HG03457 (cell line): Measurements from ENCODE around the gene PRICKLE4.

Experiments
- ATAC-seq: cut with Tn5 transposase; IDR thresholded peaks from one replicate; pipeline ENCODE4 v1.9.1; 2021; ENCODE audit warnings: moderate number of reproducible peaks; ENCODE audit not compliant: unreplicated experiment

PRICKLE4 gene, protein sequence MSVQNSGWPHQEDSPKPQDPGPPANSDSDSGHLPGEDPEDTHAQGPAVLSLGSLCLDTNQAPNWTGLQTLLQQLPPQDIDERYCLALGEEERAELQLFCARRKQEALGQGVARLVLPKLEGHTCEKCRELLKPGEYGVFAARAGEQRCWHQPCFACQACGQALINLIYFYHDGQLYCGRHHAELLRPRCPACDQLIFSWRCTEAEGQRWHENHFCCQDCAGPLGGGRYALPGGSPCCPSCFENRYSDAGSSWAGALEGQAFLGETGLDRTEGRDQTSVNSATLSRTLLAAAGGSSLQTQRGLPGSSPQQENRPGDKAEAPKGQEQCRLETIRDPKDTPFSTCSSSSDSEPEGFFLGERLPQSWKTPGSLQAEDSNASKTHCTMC

DNA sequence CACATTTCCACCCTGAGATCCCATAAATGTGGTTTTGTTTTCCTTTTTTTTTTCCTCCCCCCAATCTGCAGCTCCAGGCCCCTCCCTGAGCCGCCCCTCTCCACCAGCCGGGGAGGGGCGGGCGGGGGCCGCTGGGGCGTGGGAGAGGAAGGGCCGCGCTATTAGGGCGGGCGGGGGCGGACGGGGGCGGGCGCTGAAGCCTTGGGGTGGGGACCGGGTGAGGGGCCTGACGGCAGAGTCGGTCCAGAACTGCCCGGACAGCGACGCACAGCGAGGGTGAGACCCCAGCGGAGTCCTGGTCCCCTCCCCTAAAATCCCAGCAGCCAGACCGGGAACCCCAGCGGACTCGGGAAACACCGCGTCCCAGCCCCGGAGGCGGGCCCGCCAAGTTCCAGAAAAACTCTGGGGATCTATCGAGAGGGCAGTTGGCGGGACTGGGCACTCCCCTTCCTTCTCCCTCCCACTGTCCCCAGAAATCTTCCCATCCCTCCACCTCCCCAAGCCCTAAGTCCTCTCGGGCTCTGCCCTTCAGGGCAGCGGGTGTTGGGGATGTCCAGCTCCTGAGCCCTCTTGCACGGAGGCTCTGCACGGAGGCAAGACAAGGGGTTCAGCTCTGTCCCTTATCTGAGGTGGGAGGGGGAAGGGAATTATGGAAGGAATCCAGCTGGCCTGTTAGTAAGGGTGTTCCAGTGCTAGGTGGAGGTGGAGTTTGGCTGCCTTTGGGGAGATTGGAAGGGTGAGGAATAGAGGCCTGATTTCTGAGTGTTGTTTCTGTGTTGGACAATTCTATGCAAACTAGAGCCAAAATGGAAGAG, at the start of gene PRICKLE4:
Gene PRICKLE4, plus strand, starts transcription at position 232 of the 815 bp plus-strand sequence. CDS start 2,692 bp downstream, outside the sequence.
- no peak for ATAC-seq

DNA sequence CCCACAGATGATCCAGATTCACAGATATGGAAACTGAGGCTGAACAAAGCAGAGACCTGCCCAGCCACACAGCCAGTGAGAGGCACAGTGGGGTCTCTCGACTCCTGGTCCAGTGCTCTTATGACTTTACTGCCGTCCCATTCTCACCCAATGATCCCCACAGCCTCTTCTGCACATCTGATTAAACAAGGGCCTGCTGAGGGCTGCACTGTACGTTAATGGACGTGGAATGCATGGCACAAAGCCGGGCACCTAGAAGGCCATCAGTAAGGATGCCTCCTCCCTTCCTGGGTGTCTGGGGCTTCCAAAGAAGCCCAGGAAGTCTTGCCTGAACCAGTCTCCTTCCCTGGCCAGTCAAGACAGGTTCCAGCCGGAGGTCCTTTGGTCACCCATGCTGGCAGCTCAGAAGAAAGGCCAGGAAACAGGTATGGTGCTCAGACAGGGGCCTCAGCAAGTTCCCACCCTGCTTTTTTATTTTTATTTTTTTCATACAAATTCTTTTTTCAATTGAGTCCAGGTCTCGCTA, 49.0 kb upstream of the PRICKLE4 start:
- no peak for ATAC-seq

DNA sequence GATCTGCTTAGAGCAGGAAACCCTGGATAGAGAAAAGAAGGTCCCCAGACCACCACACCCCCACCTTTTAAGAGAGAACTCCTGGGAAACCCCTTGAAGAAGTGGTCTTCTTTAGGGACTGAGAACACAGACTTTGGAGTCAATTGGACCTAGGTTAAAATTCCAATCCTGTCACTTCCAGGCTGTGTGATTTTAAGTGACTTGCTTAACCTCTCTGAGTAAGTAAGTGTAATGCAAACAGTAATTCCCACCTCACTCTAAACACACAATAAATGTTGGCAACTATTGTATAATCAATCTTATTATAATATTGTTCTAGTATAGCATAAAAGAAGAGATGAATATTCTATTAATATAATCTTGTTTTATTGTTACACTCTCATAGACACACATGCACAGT, 48.4 kb upstream of the PRICKLE4 start:
- no peak for ATAC-seq

DNA sequence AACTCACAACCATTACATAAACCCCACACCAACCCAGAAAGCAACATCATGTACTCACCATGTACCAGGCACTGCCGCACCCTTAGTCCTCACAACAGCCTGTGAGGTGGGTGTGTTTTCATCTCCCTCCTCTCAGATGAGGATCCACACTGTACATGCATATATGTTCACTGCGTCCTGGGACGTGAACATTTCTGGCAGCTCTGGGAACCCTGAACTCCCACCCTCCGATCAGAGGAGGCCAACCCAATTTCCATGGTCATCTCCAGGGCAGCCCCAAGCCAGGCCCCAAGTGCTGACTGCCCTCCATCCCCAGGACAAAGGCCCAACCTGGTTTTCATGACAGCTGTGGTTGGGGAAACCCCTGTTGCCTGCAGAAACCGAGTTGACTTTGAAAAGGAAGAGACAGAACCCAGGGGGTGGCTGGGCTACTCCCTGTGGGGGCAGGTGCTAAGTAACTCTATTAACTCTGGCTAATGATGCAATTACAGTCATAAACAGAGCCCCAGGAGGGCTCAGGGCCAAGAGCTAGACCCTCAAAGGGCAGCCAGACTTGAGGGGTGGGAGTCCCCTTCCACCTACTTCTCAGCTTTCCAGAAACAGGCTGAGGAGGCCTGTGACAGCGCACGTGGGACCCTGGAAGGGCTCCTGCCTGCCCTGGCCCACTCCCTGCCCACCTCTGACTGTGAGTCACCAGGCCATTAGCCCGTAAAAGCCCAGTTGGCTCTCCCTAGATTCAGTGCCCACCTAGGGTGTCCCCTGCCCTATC, 47.8 kb upstream of the PRICKLE4 start:
- no peak for ATAC-seq

DNA sequence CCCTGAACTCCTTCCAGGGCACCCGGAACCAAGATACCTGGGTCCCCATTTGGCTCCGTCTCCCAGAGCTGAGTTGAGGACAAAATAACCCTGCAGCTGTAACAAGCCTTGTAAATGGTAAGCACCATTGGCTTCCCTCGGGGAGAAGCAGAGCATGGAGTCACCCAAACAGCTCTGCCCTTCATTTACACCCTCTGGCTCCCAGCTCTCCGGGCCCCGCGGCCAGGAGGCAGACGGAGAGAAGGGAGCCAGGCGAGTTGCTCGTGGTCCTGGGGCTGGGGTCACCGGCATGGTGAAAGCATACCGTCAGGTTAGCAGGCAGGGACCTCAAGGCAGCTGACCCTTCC, 47.2 kb upstream of the PRICKLE4 start:
- ATAC-seq, result no peak

DNA sequence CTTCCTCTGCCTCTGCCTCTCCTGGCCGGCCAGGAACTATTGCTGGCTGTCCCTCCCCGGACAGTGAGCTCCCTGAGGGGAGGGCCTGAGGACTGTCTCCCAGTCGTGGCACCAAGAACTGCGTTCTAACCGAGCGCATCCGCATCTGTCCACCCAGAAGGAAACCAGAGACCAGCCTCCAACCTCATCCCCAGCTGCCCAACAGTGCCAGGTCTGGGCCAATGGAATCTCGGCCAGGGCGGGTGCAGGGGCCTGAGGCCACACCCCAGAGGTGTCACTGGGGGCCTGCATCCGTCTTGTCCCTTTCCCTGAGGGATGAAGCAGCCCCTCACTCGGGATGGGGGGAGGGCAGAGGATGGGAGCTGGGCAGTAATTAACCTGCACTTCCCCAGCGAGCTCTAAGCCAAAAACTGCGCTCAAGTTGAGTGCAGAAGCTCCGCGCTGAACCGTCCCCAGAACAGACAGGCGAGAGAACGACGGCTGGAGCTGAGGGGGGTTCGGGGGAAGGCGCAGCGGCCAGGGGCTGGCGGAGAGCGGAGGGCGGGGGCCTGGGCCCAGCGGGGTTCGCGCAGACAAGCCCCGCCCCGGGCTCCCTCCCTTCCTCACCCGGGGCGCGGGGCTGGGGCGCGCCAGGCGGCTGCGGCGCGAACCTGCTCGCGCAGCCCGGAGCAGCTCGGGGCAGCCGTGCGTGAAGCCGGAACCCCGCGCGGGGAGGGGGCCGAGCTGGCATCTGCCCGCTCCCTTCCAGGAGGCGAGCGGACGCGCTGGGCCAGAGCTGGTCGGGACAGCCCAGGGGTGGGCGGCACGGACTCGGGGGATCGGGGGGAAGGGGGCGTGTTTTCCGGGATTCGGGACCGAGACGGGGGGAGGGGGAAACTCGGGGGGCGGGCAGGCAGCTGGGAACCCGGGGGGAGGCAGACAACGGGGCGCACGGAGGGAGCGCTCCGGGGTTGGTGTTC, 46.6 kb upstream of the PRICKLE4 start:
- peak; percentile 39 for ATAC-seq

DNA sequence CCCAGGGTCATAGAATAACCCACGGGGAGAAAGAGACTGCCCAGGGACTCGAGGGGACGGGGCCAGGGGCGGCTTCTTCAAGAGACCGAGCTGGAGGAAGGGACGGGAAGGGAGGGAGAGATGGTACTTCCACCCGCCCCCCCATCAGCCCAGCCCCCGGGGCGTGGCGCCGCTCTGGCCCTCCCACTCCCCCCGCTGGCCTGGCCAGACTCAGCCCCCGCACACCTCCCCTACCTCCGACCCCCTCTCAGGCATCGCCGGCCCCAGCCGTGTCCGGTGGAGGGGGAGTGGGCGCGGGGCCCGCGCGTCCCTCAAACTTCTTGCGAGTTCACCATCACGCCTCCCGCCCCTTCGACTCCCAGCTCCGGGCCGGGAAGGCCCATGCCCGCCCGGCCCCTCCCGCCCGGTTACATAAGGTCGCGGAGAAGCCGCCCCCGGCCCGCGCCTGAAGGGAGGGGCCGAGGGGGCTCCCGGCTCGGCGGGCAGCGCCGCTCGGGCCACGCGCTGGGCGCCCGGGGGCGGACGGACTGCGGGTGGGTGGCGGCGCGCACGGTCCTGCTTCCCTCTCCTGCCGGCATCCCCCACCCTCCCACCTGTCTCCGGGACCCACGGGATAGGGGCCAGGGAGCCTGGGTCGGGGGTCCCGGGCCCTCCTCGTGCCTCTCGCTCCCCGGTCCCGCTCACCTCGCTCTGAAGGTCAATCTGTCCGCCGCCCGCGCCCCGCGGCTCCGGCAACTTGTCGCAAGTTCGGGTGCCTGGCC, 45.7 kb upstream of the PRICKLE4 start:
- ATAC-seq, result no peak

DNA sequence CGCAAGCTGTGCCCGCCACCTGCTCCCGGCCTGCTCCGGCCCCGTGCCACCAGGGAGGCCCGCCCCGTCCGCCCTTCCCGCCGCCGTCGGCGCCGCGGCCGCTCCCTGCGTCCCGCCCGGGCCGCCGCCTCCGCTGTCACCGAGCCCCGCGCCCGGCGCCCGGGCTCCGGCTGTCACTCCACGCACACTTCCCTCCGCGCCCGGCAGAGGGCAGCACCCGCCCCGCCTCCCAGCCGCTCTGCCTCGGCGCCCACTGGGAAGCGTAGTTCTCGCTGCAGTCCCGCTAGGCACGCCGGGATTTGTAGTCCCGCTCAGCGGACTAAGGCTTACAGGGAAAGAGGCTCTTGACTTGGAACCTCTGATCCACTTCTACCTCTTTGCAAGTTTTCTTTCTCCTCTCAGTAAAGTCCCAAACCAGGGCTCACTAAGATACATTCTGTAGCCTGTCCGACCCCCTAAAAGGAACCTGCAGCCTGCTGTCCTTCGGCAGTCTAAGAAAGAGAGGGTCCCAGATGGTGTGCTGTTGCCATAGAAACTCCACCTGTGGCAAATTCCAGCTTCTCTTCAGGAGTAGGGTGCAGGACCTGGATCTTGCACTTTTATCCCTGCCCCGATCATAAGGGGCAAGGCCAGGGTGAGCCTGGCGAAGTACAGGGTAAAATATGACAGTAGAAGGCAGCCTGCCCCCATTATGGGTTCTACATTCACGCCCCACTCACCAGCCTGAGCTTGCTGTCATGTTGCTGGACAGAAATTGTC, 45.0 kb upstream of the PRICKLE4 start, which contains the start of gene TFEB:
Gene TFEB, minus strand, starts transcription at position 182 of the 759 bp plus-strand sequence. CDS start 44,395 bp downstream, outside the sequence.
- ATAC-seq, result peak; percentile 38

DNA sequence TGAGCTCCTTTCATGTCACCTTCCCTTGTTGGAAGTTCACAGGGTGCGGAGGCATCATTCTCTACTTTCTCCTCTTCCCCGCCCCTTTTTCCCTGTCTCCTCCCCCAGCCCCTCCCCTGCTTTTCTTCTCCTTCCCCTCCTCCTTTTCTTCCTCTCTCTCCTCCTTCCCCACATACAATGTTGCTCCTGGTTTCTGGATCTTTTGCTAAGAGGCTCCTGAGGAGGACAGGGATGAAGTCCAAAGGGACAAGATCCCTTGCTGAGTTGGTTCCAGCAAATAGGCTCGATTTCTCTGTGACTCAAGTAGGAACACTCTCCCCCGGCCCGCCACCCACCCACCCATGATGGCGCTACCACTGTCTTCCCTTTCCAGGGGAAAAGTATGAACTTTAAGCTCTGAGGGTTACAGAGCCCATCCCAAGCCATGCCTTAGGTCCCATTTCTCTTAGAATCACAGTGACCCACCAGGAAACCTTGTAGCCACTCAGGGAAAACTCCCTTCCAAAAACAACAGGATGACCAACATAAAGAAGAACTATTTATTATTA, 44.3 kb upstream of the PRICKLE4 start:
- no peak for ATAC-seq

DNA sequence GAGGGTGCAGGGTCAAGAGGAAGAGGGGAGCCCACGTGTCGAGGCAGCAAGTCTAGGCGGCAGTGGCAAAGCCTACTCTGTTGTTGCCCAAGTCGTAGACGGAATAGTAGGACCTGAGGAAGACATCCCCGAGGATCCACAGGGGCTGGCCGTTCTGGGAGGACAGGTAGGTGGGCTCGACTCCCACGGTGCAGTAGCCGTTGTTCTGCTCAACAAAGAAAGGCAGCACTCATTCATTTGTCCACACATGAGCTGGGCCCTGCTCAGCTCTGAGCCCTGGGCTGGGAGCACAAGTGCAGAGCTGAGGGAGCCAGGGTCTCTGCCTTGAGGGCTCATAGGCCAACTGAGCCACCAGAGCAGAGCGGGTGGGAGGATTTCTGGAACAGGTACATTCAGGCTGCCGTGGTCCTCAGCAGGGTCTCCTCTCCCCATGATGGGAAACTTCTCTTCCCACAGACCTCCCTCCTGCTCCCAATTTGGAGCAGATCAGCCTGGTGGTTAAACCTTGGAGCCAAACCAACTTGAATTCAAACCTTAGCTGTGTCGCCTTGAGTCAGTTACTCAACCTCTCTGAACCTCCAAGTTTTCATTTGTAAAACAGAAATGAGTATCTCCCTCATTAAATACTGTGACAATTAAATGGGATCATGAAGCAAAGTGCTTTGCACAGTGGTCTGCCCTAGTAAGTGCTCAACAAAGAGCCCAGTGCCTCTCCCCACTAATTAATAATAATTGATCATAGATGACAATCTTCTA, 43.6 kb upstream of the PRICKLE4 start:
- no peak for ATAC-seq

DNA sequence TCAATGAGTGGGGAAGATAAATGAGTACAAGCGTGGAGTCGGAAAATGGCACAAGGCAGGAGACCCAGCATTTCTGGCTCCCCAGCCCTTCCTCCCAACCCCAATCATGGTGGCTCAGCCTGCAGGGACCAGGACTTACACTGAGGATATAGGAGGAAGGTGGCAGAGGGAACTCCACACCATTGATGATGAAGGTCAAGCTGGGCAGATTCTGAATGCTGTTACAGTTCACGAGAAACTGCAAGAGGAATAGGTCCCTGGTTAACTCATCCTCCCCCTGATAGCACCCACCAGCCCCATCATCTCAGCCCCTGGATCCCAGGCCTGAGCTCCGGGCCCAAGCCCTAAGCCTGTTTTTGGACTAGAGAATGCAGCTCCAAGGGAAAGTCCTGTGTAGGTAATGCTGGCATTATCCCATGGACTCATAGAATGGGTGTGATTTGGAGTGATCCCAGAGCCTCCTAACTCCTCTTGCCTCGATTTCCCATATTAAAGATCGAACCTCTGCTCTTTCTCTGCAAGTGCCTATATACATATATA, 42.9 kb upstream of the PRICKLE4 start:
- ATAC-seq, result no peak

DNA sequence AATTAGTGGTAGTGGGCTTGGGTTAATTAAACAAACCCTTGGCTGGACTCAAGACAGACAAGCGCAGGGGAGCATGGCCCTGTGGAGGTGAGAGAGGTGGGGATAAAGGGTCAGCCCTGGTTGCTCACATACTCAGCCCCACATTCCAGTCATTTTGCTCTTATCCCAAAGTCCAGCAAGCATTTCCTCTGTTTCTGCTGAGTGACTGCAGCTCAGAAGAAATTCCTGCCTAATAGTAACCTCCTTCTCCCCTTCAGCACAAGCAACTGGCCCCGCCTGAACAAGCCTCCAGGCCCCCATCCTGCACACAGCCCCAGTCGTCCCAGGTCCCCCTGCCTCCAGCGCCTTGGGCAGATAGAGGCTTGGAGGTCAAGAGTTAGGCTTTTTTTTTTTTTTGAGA, 41.5 kb upstream of the PRICKLE4 start:
- ATAC-seq, result no peak

DNA sequence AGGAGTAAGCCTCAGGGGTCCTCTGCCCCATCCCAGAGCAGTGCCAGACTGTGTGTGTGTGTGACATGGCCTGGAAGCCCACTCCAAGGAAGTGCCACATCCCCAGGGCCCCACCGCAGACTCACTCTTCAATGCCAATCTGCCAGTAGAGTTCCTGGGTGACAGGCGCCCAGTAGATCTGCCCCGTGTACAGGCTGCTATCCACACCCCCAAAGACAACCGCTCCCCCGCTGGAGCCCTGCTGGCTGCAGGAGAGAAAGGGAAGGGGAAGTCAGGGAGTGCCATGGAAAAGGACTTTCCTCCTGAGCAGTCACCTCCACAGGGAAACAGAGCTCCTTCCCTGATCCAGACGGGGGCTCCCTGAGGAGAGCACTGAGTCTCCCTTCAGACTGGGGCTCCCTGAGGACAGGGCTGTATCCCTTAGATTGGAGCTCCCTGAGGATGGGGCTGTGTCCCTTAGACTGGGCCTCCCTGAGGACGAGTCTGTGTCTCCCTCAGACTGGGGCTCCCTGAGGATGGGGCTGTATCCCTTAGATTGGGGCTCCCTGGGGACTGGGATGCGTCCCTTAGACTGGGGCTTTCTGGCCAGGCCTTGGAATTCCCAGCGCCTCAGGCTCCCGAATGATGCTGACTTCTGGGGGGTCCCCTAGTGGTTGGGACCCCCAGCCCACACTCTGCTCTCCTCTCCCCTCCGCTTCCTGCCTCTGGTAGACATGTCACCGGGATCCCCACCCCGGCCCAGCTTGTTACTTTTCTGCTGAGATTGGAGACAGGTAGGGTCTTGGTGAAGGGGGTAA, 40.0 kb upstream of the PRICKLE4 start:
- ATAC-seq, result no peak

DNA sequence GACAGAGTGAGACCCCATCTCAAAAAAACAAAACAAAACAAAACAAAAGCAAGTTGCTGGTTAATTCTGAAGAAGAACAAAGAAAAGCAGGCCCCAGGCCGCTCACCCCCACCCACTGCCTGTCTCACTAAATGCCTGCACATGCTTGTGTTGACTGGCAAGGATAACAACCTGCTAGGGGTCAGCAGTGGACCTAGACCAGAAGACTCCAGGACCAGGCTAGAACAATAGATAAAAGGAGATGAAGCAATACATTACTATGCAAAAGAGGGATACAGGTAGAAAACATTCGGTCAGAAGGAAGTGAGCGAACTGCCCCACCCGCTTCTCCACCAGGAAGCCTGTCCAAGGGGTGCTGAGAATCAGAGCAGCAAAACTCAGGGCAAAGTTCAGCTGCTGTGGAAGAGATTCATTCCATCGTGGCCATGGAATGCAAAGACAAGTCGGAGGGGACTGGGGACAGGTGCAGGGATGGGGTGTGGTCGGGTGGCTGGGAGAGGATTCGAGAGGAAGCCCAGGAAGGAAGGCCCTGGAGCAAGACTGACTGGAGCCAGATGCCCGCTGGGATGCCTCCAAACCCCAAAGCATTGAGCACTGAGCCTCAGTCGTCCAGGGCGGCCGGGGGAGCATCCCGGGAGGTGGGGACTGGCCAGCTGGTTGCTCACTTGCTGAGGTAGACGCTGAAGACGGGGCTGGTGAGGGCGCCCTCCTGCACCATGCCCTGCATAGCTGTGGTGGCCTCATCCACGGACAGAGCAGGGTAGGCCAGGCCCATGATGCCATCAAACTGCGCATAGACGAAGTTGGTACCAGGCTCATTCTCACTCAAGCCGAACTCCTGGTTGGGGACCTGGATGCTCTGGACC, 38.7 kb upstream of the PRICKLE4 start:
- no peak for ATAC-seq

DNA sequence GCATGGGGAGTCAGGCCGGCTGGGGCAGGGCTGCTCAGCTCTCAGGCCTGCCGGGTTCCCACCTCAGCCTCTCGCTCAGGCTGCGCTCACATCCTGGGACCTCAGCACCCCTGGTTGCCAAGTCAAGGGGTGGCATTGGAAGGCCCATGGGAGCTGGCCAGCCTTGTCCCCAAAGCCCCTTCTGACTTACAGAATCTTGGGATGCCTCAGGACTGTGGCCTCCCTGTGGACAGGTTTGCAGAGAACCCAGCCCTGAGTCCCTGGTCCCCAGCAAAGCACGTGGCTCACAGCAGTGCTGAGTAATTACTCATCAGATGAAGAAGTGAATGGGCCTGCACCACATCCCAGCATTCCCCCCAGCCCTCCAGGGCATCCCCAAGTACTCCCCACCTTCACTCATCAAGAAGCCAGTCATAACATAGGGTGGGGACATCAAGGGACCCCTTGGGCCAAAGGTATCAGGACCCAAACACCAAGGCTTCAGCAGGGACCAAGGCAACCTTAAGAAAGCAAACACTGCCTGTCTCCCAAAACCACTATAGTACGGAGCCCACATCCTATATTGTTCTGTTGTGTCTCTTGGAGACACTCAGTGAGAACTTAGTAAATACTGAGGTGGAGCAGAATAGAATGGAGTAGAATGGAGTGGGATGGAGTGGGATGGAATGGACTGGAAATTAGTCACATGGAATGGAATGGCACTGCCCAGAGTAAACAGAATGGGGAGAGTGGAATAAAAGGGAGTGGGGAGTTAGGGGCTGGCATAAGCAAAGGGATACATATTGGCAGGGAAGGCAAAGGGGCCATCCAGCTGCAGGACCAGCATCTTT, 37.0 kb upstream of the PRICKLE4 start:
- no peak for ATAC-seq
